Thyroid gland (tissue), 4 donors: ENCODE measurements around the gene UBASH3A. TPM values are rescaled to one million over a fixed set of nuclear protein-coding genes. Genes with fewer than 3 reads are reported as not detected.

Source experiments
- DNase-seq, 2 donors: peaks; one replicate each; pipeline ENCODE4 v3.0.0-alpha.2; 2019
- H3K27ac ChIP-seq, 3 donors: fragments of 200-600 bp; sonication (generic); 1 replicate in 2 of 3; 2 replicates in 1 of 3; pipeline ENCODE4 v1.5.1; 2016 to 2019; ENCODE audit warnings: mild to moderate bottlenecking in 1 of 3, moderate library complexity in 1 of 3
- H3K27me3 ChIP-seq: fragments of 200-600 bp; sonication (generic); one replicate; pipeline ENCODE4 v1.5.1; 2019
- H3K36me3 ChIP-seq, 2 donors: fragments of 200-600 bp; sonication (generic); one replicate each; pipeline ENCODE4 v1.5.1; 2016 to 2019
- H3K4me1 ChIP-seq, 2 donors: fragments of 200-600 bp; sonication (generic); one replicate each; pipeline ENCODE4 v1.5.1; 2017 to 2019
- H3K4me3 ChIP-seq, 3 donors: fragments of 200-600 bp; sonication (generic); replicated peaks in 1 of 3; 1 replicate in 2 of 3; 2 replicates in 1 of 3; pipeline ENCODE4 v1.5.1; 2016; ENCODE audit warnings: mild to moderate bottlenecking in 1 of 3
- H3K9me3 ChIP-seq: fragments of 200-600 bp; sonication (generic); one replicate; pipeline ENCODE4 v1.5.1; 2017
- CTCF ChIP-seq, 6 experiments: fragments of 200-600 bp in 3 of 6; fragments of 450-650 bp in 3 of 6; sonication (generic) in 3 of 6; IDR thresholded peaks; one replicate each; pipeline ENCODE4 v1.5.1; 2016 to 2019; ENCODE audit warnings: antibody characterized with exemption in 6 of 6, mild to moderate bottlenecking in 2 of 6, inconsistent platforms in 1 of 6, moderate library complexity in 1 of 6
- POLR2A ChIP-seq, 2 donors: fragments of 450-650 bp; IDR thresholded peaks; one replicate each; pipeline ENCODE4 v1.6.1; 2017; ENCODE audit warnings: antibody characterized with exemption in 2 of 2, mild to moderate bottlenecking in 2 of 2, moderate library complexity in 1 of 2
- WGBS, 2 donors: methylation state at CpG; one replicate each; pipeline ENCODE4 v1.1.5; 2017; 5-methylcytosine and 5-hydroxymethylcytosine counted together
- intact Hi-C: fragments of 100-400 bp; cut with DNase I; formaldehyde crosslinking; loops from one replicate; pipeline ENCODE4 v1.15.1; 2023
- total RNA-seq, 4 donors: library from RNA; depleted of rRNA; stranded (reverse); fragments of >200 nt; gene quantifications; one replicate each; pipeline ENCODE4 v1.2.3, GENCODE V29; 2016

Gene UBASH3A
- total RNA-seq, 4 donors from 2014 or later, result 0.54 to 1.3 (median 0.81) TPM; not detected in 1

GRCh38 chr21:42419845-42420244, 16.1 kb downstream of the UBASH3A start:
- H3K27me3 ChIP-seq, result no peaks in the 10 kb centered on the region
- no peak for TF ChIP-seq POLR2A (IDR thresholded peaks at IDR 0.05)
- TF ChIP-seq CTCF (IDR thresholded peaks at IDR 0.05), result no peak
- H3K9me3 ChIP-seq, result no peaks in the 10 kb centered on the region
- no peak for DNase-seq
- intact Hi-C loops, result no loop called here
- no peaks in the 10 kb centered on the region for H3K4me1 ChIP-seq
- 96 to 97% methylated on average over 6 of the region's 6 CpGs for WGBS, 2 donors
- no peaks in the 10 kb centered on the region for H3K36me3 ChIP-seq
- no peak overlapping the region for H3K27ac ChIP-seq
- no peak overlapping the region for H3K4me3 ChIP-seq

- H3K4me3 ChIP-seq, result no peak overlapping the region
- H3K9me3 ChIP-seq, result no peaks in the 10 kb centered on the region
- TF ChIP-seq POLR2A (IDR thresholded peaks at IDR 0.05), result no peak
- intact Hi-C loops, result no loop called here
- no peaks in the 10 kb centered on the region for H3K36me3 ChIP-seq
- no peak overlapping the region for H3K27ac ChIP-seq
- 73 to 76% methylated on average over 3 of the region's 3 CpGs for WGBS, 2 donors
- H3K27me3 ChIP-seq, result no peaks in the 10 kb centered on the region
- no peak for DNase-seq
- no peaks in the 10 kb centered on the region for H3K4me1 ChIP-seq
Measured at GRCh38 chr21:42421018-42421793, 17.5 kb downstream of the UBASH3A start.

- H3K9me3 ChIP-seq, result no peaks in the 10 kb centered on the region
- 84 to 89% methylated on average over 10 of the region's 10 CpGs for WGBS, 2 donors
- no peaks in the 10 kb centered on the region for H3K36me3 ChIP-seq
- intact Hi-C loops, result no loop called here
- no peak for DNase-seq
- H3K27ac ChIP-seq, result no peak overlapping the region
- no peak overlapping the region for H3K4me3 ChIP-seq
- no peaks in the 10 kb centered on the region for H3K27me3 ChIP-seq
- H3K4me1 ChIP-seq, result no peaks in the 10 kb centered on the region
- TF ChIP-seq POLR2A (IDR thresholded peaks at IDR 0.05) (no peak), CTCF (IDR thresholded peaks at IDR 0.05) (no peak)
Measured at GRCh38 chr21:42423197-42423675, 19.5 kb downstream of the UBASH3A start.

GRCh38 chr21:42423685-42424084, 20.0 kb downstream of the UBASH3A start:
- H3K4me1 ChIP-seq, result no peaks in the 10 kb centered on the region
- no peaks in the 10 kb centered on the region for H3K27me3 ChIP-seq
- TF ChIP-seq CTCF (IDR thresholded peaks at IDR 0.05) (no peak), POLR2A (IDR thresholded peaks at IDR 0.05) (no peak)
- DNase-seq, result no peak
- H3K27ac ChIP-seq, result no peak overlapping the region
- H3K4me3 ChIP-seq, result no peak overlapping the region
- H3K36me3 ChIP-seq, result no peaks in the 10 kb centered on the region
- WGBS, 2 donors, result 75 to 88% methylated on average over 2 of the region's 2 CpGs
- intact Hi-C loops, result no loop called here
- H3K9me3 ChIP-seq, result no peaks in the 10 kb centered on the region

- TF ChIP-seq CTCF (IDR thresholded peaks at IDR 0.05), result no peak
- no peak for TF ChIP-seq POLR2A (IDR thresholded peaks at IDR 0.05)
- no peaks in the 10 kb centered on the region for H3K9me3 ChIP-seq
- H3K4me1 ChIP-seq, result no peaks in the 10 kb centered on the region
- H3K27ac ChIP-seq, result no peak overlapping the region
- WGBS, 2 donors, result 75 to 80% methylated on average over 12 of the region's 12 CpGs
- intact Hi-C loops, result no loop called here
- no peaks in the 10 kb centered on the region for H3K27me3 ChIP-seq
- DNase-seq, result no peak
- no peaks in the 10 kb centered on the region for H3K36me3 ChIP-seq
- no peak overlapping the region for H3K4me3 ChIP-seq
Measured at GRCh38 chr21:42424914-42425541, 21.3 kb downstream of the UBASH3A start.
